Tibial nerve (tissue), 4 donors: ENCODE measurements around the gene NDUFV1.

Experiments used
- EP300 ChIP-seq, 2 donors: sonication (generic); formaldehyde crosslinking; IDR thresholded peaks; one replicate each; pipeline ENCODE4 v1.6.1; 2017; ENCODE audit warnings: antibody characterized with exemption in 2 of 2, mild to moderate bottlenecking in 1 of 2
- POLR2A ChIP-seq, 2 donors: fragments of 450-650 bp; IDR thresholded peaks; one replicate each; pipeline ENCODE4 v1.6.1; 2017; ENCODE audit warnings: antibody characterized with exemption in 2 of 2, mild to moderate bottlenecking in 2 of 2, moderate library complexity in 2 of 2
- TF ChIP-seq, protein P1 (sequence below), 5 experiments: fragments of 200-600 bp in 3 of 5; fragments of 450-650 bp in 2 of 5; sonication (generic) in 3 of 5; IDR thresholded peaks; one replicate each; pipeline ENCODE4 v1.5.1; 2016 to 2019; ENCODE audit warnings: antibody characterized with exemption in 5 of 5, mild to moderate bottlenecking in 3 of 5, moderate library complexity in 2 of 5

DNA sequence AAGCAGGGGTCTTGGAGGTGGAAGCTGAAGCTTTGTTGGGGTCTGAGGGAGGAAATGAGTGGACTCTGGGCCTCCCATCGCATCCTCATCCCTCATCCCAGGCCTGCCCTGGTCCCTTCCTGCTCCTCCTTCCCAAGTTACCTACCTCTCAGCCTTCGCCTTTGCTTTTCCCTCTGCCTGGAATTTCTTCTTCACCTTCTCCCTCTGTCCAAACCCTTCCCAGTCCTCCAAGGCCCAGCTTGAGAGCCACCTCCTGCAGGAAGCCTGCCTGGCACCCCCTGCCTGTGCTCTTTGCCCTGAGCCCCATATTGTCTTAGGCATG lies 25.1 kb downstream of the NDUFV1 start:
- TF ChIP-seq EP300 (IDR thresholded peaks at IDR 0.05) (no peak), POLR2A (IDR thresholded peaks at IDR 0.05) (no peak)
- TF ChIP-seq, protein P1, sequence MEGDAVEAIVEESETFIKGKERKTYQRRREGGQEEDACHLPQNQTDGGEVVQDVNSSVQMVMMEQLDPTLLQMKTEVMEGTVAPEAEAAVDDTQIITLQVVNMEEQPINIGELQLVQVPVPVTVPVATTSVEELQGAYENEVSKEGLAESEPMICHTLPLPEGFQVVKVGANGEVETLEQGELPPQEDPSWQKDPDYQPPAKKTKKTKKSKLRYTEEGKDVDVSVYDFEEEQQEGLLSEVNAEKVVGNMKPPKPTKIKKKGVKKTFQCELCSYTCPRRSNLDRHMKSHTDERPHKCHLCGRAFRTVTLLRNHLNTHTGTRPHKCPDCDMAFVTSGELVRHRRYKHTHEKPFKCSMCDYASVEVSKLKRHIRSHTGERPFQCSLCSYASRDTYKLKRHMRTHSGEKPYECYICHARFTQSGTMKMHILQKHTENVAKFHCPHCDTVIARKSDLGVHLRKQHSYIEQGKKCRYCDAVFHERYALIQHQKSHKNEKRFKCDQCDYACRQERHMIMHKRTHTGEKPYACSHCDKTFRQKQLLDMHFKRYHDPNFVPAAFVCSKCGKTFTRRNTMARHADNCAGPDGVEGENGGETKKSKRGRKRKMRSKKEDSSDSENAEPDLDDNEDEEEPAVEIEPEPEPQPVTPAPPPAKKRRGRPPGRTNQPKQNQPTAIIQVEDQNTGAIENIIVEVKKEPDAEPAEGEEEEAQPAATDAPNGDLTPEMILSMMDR (IDR thresholded peaks at IDR 0.05), result no peak
